NCI-H2081 (cell line): ENCODE data around the gene MEIS2.

Source experiments
- DNase-seq, 2 experiments: peaks; one replicate each; lab custom pipeline; 2025; lab: John Stamatoyannopoulos, UW

Gene MEIS2

DNA sequence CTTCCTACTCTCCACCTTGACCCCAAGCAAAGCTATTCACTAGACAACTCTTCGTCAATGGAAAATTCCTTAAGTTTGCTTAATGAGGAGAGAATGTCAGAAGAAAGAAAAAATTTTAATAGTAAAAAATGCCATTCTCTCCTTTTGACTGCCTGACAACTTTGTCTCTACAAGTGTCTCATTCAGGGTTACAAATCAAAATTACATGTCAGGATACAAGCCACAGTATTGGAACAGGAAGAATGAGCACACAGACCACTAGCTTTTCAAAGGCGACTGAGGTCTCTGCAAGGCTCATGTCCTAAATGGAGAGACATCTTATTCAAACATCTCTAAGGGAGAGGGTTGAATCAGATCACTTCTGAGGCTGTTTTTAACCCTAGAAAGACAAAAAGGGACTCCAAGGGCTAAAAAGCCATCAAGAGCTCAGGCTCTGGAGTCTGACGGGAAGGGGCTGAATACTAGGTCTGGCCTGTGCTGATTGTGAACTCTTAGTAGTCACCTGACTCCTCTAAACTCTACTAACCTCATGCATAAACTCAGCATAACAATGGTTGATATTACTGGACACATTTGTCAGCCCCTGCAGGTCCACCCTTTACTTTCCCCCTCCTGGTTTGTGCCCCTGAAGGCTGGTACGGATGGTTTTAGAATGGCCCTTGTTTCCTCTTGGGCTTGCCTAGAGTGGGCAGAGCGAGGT is 12.8 kb upstream of the MEIS2 start:
- no peak for DNase-seq

DNA sequence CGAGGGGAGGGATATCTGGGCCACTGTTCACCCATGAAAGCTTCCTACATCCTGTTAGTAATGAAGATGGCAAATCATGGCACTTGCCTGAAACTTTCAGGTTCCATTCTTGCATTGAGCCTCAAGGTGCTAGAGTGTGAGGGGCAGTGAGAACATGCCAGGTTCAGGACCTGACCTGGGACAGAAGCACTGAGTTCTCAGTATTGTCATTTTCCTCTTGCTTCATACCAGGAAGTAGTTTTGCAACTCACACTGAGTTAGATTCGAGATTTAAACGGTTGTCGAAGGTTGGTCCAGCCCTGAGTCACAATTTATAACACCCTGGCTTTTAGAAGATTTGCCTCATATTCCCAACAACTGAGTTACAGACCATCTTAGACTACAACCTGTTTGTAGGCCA is 11.8 kb upstream of the MEIS2 start:
- DNase-seq: no peak

DNA sequence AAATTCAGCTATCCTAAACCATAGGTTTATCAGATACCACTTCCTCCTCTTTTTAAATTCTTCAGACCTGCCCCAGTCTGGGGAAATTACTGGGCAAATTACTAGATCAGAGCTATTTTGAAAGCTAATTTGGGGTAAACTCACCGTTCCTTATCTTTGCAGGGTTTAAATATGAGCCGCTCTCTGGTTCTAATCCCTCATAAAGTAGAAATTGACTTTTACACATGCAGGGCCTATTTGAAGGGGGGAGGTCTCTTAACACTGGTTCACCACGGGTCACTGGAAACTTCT is 11.0 kb upstream of the MEIS2 start:
- no peak for DNase-seq

DNA sequence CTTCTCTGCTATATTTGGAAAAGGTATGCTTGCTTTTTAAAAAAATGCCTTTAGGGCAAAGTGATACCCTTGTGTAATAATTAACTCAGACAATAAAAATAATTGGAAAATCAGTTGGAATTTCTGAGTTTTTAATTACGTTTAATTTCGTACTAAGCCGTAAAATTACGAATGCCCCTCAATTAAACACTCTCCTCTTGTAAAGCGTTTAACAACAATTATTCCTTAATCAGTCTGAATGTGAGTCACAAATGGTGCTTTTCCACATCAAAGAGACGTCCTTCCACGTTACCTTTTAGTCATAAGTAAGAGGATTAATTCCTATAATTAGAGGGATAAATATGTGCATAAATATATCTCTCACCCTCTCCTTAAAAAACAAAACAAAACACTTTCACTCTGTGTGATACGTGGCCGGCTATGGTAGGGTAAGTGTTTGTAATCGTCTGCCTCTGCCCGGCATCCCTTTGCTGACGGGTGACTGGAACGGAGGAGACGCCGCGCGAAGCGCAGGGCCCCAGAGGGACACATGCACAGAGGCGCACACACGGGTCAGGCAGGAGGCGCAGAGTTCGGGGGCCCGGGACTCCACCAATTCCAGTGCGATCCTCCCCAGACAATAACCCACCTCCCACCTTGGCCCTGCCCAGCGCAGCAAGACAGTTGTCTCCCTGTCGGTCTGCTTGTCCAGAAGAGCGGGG is 9.7 kb upstream of the MEIS2 start:
- DNase-seq: peak; percentile 18 to 46

DNA sequence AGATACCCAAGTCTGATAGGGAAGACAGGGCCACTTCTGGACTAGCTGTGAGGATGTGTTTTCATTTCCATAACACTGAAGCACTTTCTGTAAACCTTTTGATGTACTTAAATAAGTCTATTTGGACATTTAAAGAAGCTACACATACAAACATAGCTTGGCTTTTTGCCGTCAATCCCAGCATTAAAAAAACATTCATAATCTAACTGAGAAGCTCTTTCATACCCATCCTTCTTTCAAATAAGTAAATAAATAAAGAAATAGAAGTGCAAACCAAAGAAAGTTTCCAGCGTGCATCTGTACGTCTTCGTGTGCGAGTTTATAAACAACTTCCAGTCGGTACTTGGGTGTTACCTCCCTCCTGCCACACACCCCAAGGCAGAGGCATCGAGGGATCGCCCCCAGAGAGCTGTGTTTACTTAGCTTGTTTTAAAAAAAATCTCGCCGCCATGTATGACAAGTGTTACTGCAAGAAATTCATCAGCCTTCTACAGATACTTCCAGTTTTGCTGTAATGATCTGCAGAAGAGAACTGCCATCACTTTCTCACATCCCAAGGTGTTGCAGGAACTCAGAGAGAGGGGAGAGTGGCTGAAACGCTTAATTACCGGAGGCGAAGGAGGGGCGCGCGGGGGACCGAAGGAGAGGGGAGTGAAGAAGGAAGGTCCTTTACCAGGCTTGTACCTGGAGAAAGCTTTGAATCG is 9.0 kb upstream of the MEIS2 start:
- peak in 1 of 2 experiments; percentile 21 for DNase-seq

DNA sequence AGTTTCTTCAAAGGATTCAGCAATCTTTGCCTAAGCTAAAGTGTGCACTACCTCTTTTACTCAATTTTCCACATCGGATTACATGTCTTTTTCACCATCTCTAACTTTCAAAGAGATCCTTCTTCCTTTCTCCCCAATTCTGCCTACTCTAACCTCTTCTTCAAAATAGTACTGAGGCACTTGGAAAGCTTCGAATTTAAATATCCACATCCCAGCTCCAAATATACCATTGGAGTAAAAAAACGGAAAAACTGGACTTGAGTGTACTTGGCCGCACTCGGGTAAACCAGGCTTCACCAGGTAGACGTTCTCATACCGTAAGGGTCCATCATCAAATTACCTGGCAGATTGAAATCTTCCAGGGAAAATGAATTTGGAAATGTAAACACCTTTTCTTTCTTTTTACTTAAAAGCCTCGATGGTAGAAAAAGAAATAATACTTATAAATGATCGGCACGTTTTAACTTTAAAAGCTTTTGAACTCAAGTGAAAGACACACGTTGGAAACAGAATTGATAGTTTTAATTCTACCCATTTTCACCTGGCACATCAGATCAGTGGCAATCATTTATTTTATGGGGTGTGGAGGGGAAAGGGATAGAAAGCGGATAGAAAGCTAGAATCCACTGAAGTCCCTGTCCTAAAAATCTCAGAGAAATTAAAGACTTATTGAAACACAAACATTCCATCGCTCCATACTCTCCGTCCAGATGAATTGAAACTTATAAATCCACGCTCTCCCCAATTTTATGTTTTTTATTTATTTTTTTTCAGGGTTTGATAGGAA is 8.2 kb upstream of the MEIS2 start:
- DNase-seq: no peak

DNA sequence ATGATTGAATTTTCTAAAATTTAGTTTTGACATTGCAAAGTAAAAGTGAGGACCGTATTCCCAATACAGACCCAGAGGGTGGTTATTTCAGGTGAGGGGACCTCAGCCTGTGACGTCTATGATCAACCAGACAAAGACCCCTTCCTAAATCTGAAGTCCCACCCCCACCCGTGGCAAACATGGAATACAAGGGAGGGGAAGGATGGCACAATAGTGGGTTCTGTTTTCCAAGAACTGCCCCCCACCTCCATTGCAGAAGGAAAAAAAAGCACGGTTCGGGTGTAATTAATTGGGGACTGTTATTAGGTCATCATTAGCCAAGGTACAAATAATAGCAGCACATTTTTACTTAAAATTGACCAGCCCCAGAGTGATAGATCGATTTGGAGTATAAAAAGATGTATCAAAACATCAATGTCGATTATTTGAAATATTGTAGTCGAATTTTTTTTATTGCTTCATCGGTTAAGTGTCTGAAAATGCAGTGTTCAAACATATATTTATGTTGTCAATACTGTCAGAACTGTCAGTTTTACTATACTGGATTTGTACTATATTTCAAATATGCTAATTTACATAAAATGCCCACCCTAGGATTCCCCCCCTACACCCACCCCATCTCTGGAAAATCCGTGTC is 7.5 kb upstream of the MEIS2 start:
- DNase-seq: no peak

DNA sequence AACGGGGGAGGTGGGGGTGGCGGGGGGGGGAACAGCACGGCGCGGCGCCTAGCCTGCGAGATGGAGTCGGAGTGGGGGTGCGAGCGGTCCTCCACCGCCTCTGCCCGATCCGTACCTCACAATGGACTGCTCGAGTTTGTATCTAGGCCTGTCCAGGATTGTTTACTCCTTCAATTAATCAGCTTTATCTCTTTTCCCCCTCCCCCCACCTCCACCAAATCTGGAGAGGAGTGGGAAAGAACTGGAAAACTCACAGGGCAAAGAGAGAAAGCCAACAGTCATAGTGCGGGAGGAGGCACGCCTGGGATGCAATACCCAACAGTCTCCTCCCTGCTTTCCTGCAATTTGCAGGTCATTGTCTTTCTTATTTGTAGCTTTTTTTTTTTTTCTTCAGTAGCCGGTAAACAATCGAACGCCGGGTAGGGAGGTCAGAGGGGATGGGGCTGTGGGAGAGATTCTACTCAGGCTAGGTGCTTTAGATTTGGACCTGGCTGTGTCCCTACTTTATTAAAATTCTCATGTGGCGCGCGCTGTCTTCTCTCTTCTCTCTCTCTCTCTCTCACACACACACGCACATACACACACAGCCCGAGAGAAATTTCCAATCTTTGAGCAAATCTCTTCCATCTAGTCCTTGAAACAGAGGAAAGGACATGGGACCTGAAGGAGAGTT is 6.9 kb upstream of the MEIS2 start:
- DNase-seq: no peak

DNA sequence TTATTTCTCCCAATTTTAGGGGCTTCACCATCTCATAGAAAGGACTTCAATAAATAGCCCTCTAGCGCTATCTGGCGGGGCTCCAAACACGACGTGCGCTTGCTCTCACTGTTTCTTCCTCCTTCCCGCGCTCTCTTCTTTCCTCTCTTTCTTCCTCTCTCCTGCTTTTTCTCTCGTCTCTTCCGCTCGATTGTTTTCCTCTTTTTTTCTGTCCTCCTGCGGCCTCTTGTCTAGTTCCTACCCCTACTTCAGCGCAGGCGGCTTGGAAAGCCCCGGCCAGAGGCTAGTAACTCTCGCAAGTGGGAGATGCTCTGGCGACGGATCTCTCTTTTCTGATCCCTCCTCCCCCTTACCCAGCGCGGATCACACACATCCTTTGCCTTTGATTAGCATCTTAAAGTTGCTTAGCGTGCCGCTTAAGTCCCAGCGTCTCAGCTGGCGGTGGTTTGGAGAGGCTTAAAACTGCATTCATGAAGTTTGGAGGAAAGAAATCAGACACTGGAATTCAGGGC is 6.2 kb upstream of the MEIS2 start:
- DNase-seq: no peak

DNA sequence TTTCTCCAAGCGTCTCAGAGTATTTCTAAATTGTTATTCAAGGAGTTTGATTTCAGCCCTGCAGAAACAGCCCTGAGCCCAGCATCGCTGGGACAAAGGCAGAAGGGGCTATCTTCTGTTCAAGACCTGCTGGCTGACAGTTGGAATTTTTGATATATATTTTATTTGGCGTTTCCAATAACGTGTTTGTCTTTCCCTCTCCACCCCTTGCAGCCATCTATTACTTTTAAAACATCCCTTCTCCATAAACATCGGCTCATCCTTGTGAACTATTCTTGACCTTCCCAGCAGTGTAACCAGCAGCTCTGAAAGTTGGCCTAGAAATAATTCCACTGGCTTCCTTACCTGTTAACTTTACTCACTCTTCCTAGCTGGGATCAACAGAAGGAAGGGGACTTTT is 5.5 kb upstream of the MEIS2 start:
- DNase-seq: no peak

DNA sequence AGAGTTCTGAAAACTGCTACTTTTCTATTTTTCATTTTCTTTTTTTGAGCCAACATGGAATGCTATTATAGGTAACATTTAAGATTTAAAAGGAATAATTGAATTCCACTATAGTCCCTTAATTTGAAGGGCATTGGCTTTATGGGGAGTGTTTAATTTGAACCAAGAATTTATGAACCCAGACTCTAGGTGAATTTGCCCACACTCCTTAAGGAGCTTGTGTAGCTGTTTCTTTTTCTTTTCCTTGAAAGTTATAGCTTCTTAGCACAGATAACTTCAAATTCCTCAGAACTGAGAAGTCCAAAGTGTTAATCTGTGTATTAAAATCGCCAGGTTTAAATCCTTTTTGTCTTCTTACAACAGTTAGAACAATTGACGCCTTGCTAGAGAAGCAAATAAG is 4.7 kb upstream of the MEIS2 start:
- DNase-seq: no peak

DNA sequence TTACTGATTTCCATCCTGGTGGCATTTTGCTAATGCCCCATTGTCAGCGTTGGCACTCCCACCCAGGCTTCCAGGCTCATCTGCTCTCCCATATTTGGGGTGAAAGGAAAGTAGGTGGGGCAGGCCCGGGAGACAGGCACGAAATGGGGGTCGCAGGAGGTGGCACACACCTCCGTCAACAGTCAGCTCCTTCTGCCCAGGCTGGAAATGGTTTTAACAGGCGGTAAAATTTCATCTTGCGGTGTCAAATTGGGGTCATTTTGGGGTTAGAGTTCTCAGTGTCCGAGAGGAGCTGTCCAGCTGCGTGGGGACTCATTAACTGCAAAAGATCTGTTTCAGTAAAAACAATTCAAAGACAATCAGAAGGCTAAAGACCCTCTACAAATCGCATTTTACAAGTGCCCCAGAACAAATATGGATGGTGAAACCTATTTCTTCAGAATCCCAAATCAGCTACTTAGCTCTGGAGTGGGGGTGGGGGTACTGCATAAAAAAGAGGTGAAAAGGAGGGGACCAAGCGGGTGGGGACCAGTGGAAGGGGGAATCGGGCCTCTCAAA is 4.2 kb upstream of the MEIS2 start:
- DNase-seq: no peak

DNA sequence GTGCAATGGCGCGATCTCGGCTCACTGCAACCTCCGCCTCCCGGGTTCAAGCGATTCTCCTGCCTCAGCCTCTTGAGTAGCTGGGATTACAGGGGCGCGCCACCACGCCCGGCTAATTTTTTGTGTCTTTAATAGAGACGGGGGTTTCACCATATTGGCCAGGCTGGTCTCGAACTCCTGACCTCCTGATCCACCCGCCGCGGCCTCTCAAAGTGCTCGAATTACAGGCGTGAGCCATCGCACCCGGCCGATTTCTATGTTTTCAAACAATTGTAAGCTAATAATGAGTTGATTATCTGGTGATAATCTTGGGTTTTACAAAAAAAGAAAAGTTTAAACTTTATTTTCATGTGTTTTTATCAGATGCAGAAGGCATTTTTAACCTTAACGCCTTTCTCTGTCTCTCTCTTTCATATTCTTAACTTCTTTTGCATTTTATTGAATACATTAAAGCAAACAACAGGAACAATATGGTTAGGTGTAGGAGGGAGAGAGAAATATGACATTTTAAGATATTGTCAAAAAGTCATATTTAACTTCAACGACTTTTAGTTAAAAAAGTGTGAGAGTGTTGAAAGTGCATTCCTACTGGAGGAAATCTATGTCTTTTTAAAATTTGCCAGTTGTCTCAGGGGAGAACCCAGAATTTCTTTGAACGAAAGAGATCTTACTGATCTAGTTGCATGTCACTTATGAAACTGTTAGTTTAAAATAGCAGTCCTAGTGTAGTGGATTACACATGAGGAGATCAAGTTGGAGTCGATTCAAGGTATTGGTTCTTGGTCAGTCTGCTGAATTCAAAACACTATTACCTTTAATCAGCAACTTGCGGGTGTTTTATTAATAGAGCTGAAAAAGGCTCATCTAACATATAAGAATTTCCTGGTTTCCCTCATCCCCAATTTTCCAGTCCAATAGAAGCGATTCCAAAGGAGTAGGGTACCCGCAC is 3.4 kb upstream of the MEIS2 start:
- DNase-seq: no peak

DNA sequence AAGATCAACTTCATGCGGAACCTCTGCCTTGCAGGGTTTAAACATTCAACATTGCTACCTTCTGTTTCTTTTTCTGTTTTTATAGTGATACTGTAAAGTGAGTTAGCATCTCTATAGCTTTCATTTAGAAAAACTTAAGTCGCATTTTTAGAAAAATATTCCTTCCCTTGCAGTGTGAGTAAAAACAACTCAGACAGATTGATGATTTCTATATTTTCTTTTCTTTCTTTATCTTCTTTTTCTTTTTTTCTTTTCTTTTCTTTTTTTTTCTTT is 2.8 kb upstream of the MEIS2 start:
- DNase-seq: no peak

DNA sequence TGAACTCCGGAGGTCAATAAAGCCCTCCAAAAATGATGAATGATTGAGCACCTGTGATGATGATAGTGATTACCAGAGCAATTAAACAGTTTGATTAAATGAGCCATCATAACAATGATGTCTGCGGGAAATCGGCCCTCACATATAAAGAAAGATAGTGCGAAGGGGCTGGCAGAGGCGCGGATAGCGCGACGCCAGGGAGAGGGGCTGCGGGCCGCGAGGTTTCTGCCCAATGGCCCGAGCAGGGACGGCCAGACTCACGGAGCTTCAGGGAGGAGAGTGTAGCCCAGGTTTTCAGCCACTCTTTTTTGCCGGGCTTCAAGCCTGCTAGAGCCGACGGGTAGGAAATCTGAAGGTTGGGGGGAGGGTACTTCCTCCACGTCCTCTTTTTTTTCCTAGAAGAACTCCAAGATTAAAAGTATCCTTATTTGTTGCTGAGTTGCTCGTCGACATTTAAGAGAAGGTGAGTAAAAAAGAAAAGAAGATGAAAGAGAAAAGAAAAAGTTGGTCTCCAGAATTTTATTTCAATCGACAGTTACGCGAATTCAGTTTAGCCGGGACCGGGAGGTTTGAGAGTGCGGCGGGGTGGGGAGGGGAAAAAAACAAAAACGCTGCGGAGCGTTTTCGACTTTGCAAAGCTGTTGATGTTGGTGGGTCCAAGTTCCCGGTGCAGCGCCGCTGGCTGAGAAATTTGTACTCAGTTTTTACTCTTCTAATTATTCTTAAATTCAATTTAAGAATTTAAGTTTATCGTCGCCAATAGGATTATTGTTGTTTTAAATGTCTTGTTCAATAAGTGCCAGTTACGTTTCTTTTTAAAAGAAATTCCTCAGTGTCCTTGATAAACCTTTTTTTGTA is 2.2 kb upstream of the MEIS2 start:
- DNase-seq: peak; percentile 16 to 80

DNA sequence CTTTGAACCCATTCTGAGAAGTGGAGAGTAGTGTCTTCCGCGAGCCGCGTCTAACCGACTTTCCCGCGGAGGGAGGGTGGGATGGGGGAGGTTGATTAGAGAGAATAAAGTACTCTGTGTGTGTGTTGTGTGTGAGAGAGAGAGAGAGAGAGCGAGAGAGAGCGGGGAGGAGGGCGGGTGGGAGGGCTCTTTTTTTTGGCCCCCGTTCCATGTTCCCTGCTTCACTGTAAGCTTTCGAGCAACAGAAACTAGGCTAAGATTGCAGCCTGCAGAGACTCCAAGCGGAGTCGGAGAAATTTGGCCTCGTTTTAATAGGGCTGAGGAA is 1.6 kb upstream of the MEIS2 start:
- DNase-seq: peak in 1 of 2 experiments; percentile 45

DNA sequence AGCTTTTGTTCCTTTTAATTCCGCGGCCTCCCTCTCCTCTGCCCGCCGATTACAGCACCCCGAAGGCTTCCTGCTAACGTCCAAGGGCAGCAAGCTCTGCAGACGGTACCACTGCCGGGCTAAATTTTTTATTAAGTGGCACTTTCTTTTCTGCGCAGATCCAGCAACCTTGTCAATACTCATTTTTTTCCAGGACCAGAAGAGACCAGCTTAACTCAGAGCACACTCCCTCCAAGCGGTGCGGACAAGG is 542 bp upstream of the MEIS2 start:
- peak; percentile 59 to 72 for DNase-seq

DNA sequence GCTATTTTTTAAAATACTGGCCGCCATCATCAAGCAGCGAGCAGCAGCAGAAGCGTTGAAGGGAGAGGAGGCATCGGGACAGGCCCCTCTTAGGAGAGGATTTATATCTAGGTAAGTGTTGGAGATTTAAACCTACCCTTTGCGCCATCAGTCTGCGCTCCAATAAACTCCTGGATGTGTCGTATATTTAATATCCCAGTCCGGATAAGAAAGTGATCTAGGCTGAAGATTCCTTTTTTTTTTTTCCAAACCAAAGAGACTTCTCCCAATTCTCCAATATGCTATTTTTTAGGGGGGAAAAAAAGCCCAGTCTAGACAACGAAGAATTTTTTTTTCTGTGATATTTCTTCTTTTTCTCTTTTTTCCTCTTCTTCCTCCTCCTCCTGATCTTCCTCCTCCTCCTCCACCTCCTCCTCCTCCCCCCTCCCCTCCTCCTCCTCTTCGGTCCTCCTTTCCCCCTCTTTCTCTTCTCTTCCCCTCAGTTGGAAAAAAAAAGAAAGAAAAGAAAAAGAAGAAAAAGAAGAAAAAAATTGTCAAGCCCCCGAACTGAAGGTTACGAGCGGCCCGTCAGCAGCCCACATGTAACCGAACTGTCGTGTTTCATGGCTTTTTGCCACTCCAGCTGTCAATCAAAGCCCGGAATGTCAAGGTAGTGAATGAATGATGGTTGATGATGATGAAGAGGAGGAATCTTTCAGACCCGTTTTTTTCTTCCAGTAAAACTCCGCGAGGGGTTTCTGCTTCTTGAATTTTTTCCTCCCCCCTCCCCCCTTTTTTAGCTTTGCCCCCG is 835 bp downstream of the MEIS2 start:
- DNase-seq: peak in 1 of 2 experiments; percentile 44
